ENCODE data around the gene RIPK4. TPM values are rescaled to one million over a fixed set of nuclear protein-coding genes. Genes with fewer than 3 reads are reported as not detected.

RIPK4 gene
- total RNA-seq, 1 donor from 2014 or later: 34.0 TPM

GRCh38 chr21:41776778-41777177, 9.9 kb upstream of the RIPK4 start:
- FAIRE-seq (no peak), DNase-seq (ENCODE audit: low read depth) (no peak)
- Histone ChIP-seq H3K4me3 (ENCODE audit: low read depth, low read length) (no peak overlapping the region), H3K36me3 (ENCODE audit: control insufficient read depth, insufficient read depth, low read length) (no peaks in the 10 kb centered on the region), H3K27me3 (ENCODE audit: control insufficient read depth, insufficient read depth, low read length) (peaks cover 1% of the 10 kb centered on the region)
- no peak for TF ChIP-seq CTCF (IDR thresholded peaks at IDR 0.05; ENCODE audit: insufficient read depth, low read length, severe bottlenecking)

GRCh38 chr21:41775149-41775472, 8.3 kb upstream of the RIPK4 start:
- FAIRE-seq (no peak), DNase-seq (ENCODE audit: low read depth) (no peak)
- TF ChIP-seq CTCF (IDR thresholded peaks at IDR 0.05; ENCODE audit: insufficient read depth, low read length, severe bottlenecking): no peak
- Histone ChIP-seq H3K27me3 (ENCODE audit: control insufficient read depth, insufficient read depth, low read length) (peaks cover 1% of the 10 kb centered on the region), H3K4me3 (ENCODE audit: low read depth, low read length) (no peak overlapping the region), H3K36me3 (ENCODE audit: control insufficient read depth, insufficient read depth, low read length) (no peaks in the 10 kb centered on the region)

GRCh38 chr21:41774467-41775148, 7.8 kb upstream of the RIPK4 start:
- FAIRE-seq (no peak), DNase-seq (ENCODE audit: low read depth) (no peak)
- TF ChIP-seq CTCF (IDR thresholded peaks at IDR 0.05; ENCODE audit: insufficient read depth, low read length, severe bottlenecking): no peak
- Histone ChIP-seq H3K27me3 (ENCODE audit: control insufficient read depth, insufficient read depth, low read length) (peaks cover 1% of the 10 kb centered on the region), H3K4me3 (ENCODE audit: low read depth, low read length) (no peak overlapping the region), H3K36me3 (ENCODE audit: control insufficient read depth, insufficient read depth, low read length) (no peaks in the 10 kb centered on the region)

GRCh38 chr21:41772351-41773080, 5.7 kb upstream of the RIPK4 start:
- no peak for TF ChIP-seq CTCF (IDR thresholded peaks at IDR 0.05; ENCODE audit: insufficient read depth, low read length, severe bottlenecking)
- no peak for FAIRE-seq
- no peak for DNase-seq (ENCODE audit: low read depth)

GRCh38 chr21:41771625-41771945, 4.7 kb upstream of the RIPK4 start:
- Histone ChIP-seq H3K4me3 (ENCODE audit: low read depth, low read length) (no peak overlapping the region), H3K36me3 (ENCODE audit: control insufficient read depth, insufficient read depth, low read length) (no peaks in the 10 kb centered on the region), H3K27me3 (ENCODE audit: control insufficient read depth, insufficient read depth, low read length) (peaks cover 1% of the 10 kb centered on the region)
- DNase-seq (ENCODE audit: low read depth): no peak
- TF ChIP-seq CTCF (IDR thresholded peaks at IDR 0.05; ENCODE audit: insufficient read depth, low read length, severe bottlenecking): no peak
- no peak for FAIRE-seq

More at GRCh38 chr21:41772351-41773080, 5.7 kb upstream of the RIPK4 start:
- Histone ChIP-seq H3K4me3 (ENCODE audit: low read depth, low read length) (no peak overlapping the region), H3K27me3 (ENCODE audit: control insufficient read depth, insufficient read depth, low read length) (peaks cover 1% of the 10 kb centered on the region), H3K36me3 (ENCODE audit: control insufficient read depth, insufficient read depth, low read length) (no peaks in the 10 kb centered on the region)
